ENCODE results near the gene FST.

FST gene

DNA sequence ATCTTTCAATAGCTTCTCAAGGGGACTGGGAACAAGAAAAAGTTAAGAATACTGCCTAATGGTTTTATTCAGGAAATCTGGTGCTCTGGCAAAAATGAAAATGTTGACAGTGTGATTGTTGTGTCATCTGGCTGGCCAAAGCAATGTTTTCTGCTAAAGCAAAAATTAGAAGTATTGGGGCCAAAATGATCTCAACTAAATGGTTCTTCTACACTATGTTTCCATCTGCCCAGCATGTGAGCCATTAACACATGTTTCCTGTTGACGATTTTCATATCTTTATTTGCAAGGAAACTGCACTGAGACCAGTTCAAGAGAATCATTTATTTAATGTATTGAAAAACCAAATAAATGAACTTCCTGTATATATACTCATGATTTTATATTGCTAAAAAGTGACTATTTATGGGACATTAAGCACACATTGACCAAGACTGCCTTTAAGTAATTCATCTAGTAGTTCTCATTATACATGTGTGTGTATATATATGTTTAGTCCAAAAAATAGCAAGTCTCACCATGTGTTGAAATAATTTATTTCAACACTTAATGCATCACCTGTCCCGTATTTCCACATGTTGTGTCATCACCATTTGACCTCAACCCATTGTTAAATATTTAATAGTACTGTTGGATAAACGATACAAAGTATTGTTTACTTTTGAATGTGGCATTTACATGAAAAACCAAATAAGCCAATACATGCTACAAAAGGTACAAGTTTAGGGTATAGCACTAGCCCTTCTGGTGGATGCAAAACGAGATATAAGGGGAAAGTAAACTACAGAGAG lies 7.5 kb upstream of the FST start:
- DNase-seq (ENCODE audit: low read depth in 2 of 2, low spot score in 1 of 2) = no peak

DNA sequence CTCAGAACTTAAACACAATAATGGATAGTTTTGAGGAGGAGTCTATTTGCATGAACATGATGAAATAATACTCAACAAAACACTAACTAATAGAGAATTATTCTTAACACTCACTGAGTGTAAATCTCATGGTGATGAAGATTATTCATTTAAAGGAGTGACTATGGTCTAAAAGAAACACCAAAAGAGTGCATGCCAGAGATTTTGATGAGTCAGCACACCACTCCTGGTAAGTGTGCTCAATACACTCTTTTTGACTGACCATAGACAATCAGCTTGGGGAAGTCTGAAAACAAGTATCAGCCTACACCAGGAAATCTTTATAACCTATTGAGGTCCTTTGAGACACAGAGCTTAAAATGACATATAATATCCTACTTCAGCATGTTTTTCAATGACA lies 6.8 kb upstream of the FST start:
- DNase-seq (ENCODE audit: low read depth in 2 of 2, low spot score in 1 of 2) = no peak

DNA sequence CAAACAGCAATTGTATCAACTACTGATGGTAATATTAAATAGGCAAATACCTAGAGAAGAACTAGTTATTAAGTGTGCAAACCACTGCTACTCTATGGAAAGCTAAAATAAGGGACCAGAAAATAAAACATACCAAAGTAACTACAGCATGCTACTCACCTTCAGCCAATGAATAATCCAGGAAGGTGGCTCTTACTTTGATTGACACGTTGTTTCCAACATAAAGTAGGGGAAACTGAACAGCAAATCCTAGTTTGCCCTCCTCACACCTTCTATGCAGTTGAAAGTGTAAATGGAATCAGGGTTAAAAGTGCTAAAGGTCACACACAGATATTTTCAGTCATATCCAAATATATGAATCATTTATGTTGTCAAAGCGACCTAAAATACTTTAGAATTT lies 5.1 kb upstream of the FST start:
- DNase-seq (ENCODE audit: low read depth in 2 of 2, low spot score in 1 of 2) = no peak

DNA sequence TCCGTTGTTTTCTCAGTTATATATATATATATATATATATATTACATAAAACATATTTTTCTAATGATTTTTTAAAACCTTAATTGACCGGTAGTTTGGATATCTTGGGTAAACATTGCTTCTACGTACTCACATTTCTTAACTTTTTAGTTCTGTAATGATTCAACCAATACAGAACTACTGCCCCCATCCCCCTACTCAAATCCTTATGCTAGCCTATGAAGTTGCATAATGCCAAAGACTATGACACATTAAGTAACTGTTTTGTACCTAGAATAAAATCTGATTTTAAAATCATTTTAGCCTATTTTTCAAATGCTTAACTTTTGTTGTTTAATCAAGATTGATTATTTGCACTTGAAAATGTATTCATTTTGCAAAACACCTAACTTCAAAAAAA lies 4.4 kb upstream of the FST start:
- DNase-seq (ENCODE audit: low read depth in 2 of 2, low spot score in 1 of 2) = no peak

DNA sequence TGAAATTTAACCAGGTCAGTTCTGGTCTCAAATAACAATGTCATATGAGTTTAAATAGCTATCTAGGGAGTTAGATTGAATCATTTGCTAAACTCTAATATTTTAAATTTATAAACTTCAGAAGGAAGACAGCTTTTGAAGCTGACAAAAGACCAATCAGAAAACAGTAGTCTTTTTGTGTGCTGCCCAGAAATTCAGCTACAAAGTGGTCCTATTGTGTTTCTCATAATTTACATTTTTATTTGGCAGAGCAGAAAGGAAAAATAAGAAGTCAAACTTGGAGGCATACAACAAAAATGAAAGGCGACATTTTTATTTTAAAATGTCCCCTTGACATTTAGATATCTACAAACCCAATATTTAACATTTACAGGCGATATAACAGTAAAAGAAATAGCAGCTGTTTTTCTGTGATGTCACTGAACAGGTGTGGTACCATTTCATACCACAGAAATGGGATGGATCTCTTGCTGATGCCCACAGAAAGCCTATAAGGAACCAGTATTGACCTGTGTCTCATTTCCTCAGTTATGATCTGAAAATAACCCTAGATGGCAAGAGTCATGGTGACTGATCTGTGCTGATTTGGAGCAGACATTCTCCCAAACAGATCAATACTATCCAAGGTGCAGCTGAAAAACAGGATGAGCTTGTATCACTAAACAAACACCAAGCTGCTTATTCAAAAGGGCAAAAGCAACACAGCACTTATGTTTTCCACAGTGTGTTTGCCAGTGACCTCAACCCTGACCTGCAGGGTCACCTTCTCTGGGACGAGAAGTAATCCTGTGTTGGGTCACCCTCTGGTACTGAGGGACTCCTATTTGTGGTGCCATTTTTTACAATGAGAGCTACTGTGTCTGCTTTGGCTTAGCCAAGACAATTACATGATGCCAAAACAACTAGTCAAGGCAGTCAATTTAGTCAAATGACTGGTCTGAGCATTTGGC lies 3.6 kb upstream of the FST start:
- DNase-seq (ENCODE audit: low read depth in 2 of 2, low spot score in 1 of 2) = no peak

DNA sequence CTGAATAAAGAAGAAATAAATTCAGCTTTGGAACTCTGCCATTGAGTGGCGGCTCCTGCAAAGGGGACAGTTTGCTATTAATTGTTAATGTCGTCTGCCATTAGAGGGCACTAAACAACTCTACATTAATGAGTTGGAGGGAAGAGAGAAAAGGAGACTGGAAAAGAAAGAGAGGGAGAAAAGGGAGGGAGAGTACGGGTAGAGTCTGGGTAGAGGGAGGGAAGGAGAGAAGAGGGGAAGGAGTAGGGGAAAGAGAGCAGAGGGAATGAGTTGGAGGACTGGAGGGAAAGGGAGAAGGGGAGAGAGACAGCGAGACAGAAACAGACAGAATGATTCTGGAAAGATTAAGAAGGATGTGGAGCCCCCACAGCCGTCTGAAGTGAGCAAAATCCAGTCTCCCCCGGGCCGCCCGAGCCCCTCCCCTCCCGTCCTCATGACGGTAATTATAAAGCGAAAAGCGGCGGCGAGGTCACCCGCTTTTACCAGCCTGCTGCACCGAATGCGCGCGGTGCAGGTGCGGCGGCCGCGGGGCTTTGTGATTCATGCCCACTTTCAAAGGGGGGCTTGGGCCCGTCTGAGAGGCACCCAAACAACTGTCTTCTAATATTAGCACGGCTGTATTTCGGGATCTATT lies 1.9 kb upstream of the FST start:
- DNase-seq (ENCODE audit: low read depth in 2 of 2, low spot score in 1 of 2) = no peak

DNA sequence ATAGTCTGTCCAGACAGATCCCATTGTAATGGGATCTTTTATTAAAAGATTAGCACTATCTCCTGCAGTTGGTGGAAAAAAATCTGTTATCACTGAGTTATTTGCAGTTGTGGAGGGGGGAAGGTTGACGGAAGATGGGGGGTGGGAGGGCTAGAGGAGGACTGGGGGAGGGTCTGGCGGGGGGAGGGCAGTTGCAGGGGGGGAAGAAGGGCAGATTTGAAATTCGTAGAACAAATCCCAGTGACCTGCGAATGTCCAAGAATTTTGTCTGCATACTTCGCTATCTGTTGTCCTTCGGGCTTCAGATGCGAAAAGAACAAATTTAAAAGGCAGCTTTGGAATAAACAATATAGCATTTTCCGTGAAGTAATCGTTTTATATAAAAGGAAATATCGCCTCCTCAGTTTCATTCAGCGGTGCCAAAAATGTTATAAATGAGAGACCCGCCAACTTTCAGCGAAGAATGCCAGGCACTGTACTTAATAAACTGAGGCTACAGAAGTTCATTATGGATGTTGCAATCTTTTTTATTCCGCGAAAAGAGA lies 1.3 kb upstream of the FST start:
- no peak for DNase-seq (ENCODE audit: low read depth in 2 of 2, low spot score in 1 of 2)

DNA sequence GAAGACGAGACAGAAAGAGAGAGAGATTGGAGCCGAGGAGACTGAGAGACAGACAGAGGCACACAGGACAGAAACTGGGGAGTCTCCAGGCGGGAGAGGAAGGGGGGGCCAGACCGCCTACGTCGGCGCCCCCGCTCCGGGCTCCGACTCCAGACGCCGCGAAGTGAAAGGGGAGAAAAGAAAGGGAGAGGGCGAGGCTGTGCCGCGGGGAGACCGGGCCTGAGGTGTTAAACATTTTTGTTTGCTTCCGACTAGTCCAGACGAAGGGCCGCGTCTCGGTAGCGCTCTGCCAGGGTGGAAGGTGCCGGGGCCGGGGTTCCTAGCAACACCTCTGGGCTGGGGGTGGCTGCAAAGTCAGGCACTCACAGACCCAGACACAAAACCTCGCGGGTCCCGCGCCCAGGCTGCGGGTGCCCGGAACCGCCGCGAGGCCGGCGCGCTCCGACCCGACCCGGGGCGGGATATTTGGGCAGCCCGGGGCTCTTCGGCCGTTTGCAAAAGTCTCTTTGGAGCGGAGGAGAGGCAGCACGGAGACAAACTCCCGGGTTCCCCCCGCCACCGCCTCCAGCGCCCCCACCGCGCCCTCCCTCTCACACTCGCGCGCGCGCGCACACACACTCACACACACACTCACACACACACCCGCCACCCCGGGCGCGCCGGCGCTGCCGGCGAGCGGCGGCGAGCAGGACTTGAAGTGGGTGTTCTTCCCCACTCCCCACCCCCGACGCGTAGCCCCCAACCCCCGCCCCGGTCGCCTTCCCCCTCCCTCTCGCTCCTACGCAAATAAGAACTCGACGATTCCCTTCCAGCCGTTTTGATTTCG lies 626 bp upstream of the FST start:
- no peak for DNase-seq (ENCODE audit: low read depth in 2 of 2, low spot score in 1 of 2)

DNA sequence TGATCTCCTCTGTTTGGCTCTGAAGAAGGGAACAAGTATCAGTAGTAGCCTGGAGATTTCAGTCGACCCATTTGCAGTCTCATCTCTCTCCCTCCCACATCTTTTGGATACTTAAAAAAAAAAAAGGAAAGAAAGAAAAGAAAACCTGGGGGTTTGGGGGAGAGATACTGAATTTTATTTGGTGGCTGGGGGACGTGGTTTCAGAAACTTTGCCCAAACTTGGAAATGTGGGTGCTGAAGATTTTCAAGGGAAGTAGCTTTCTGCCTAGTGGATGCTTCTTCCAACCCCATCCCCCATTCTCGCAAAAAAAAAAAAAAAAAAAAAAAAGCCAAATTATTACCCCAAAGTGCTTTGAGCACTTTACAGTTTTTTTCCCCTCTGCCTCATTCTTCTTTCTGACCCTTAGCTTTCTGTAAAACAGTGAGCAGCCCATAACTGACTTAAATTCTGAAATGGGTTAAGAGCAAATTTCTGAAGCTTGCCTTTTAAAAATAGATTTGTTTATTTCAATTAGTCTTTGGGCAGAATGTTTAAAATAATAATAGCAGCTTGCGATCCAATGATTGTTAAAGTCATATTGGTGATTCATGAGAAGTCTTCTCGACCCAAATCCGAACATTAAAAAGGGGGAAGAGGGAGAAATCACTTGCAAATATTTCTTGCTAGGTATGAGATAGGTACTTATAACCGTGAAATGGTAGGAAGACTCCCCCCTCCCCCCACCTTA lies 894 bp downstream of the FST start:
- no peak for DNase-seq (ENCODE audit: low read depth in 2 of 2, low spot score in 1 of 2)

DNA sequence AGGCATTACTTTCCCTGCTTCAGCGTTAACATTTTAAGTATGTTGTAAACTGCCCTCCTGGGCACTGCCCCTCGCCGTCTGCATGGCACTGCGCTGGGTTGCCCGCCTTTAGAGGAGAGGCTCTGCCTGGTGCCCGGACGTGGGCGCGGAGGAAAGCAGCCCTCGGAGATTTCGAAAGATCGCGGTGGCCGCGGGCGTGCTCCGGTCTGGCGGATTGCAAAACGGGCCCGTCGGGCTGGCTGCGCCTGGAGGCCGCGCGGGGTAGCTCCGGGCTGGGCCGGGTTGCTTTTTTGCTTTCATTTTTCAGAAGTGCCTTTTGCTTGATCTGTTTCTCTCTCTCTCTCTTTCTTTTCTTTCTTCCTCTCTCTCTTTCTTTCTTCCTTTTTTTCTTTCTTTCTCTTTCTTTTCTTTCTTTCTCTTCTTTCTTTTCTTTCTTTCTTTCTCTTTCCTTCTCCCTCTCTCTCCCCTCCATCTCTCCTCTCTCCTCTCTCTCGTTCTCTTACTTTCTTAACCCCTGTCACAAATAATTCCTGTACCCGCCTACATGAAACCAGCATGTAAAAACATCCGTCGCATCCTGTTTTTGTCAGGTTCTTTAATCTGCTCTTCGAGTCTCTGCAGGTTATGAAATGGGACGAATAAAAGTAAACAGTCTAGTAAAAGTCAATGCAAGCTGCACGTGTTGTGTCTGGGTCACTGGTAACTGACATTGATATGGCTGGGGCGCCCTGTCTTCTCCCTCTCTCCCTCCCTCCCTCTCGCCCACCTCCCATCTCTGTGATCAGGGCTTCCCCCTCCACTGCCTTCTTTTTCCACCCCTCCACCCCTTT lies 1.7 kb downstream of the FST start:
- no peak for DNase-seq (ENCODE audit: low read depth in 2 of 2, low spot score in 1 of 2)

DNA sequence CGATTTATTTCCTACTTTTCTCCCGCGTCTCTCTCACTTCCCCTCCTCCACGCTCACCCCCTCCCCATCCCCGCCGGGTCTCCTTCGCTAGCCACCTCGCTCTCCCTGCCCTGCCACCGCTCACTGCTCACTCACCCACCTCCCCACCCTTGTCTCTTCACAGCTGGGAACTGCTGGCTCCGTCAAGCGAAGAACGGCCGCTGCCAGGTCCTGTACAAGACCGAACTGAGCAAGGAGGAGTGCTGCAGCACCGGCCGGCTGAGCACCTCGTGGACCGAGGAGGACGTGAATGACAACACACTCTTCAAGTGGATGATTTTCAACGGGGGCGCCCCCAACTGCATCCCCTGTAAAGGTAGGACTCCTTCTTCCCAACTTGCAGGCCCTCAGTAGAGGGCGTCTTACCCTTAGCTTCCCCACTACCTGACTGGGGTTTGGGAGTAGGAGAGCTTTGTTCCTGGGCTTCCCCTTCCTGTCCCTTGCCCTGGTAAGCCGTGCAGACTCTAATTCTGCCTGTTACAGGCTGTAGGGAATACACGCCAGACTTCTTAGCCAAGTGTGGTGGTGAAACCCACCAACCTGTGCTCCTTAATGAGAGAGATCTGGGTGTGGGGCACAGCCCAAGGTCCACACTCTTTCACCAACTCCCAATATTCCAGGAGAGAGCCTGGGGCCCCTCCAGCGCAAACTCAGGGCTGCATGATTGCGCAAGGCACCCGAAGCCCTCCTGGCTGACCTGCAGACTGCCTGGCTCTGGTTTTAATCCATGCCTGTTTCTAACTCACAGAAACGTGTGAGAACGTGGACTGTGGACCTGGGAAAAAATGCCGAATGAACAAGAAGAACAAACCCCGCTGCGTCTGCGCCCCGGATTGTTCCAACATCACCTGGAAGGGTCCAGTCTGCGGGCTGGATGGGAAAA lies 2.5 kb downstream of the FST start:
- DNase-seq (ENCODE audit: low read depth in 2 of 2, low spot score in 1 of 2) = no peak

DNA sequence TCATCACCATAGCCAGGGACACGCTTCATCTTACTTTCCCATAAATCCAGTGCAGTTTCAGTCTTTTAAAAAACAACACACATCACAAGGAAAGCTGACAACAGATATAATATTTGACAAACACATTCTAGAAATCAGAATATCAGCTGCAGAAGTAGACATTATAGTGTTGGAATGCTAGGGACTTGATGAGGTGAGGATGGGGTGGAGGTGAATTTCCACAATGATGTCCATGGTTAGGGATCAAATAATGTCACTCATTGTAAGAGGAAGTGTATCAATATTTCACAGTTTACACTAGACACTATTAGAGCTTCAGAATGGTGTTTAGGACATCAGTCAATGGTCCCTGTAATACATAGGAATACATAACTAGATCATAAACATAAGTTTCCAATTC lies 7.0 kb downstream of the FST start:
- DNase-seq (ENCODE audit: low read depth in 2 of 2, low spot score in 1 of 2) = no peak

DNA sequence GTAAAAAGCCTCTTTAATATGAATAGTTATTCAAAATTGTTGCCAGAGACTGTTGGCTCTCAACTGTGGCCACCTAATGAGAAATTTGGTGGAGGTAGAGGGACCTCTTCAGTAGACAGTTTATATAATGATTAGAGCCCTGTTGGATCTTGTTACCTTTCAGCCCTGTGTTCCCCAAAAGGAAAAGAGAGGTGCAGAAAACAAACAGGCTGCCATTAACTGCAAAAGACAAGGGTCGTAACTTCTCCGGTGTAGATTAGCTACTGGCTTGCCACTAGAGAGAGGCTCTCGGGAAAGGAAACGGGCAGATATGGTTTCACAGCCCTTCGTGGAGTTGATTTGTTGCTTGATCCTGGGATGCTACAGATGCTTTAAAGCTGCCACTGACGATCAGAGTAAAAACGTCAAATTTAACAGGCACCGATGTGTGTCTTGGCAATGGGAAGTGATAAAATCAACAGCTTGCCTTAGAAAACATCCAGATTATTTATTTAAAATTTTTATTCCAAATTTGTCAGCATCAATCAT lies 7.8 kb downstream of the FST start:
- no peak for DNase-seq (ENCODE audit: low read depth in 2 of 2, low spot score in 1 of 2)

DNA sequence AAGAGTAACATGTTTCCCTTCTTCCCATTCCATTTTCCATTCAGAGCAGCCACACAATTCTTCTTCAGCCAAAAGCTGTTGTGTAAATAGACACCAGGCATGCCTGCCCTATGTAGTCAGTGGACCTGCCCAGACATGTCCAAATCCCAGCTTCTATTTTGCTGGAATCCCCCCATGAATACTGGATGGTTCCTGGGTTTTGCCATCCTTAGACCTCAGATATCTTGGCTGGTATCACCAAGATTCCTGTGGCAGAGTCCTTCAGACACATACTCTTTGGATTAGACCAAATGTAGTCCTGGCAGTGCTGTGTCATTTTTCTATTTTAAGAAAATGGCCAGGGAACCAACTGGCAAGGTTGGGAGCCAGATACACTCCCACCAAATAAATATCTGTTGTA lies 10.3 kb downstream of the FST start:
- no peak for DNase-seq (ENCODE audit: low read depth in 2 of 2, low spot score in 1 of 2)

DNA sequence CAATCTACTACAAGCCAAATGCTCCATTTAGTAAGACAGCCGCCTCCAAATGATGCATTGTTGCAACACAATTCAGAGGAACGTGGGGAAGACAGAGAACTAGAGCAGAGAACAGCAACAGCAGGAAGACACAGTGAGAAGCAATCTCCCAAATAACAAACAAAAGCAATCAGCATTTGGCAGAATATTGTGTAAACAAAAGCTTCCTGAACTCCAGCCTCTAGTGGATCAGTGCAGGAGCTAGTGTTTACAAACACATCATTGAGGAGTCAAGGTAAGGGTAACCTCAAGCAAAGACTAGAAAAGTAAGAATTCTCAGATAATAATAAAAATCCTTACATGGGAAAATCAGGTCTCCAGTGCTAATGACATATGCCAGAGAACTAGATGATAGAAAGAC lies 20.6 kb downstream of the FST start:
- no peak for DNase-seq (ENCODE audit: low read depth in 2 of 2, low spot score in 1 of 2)

DNA sequence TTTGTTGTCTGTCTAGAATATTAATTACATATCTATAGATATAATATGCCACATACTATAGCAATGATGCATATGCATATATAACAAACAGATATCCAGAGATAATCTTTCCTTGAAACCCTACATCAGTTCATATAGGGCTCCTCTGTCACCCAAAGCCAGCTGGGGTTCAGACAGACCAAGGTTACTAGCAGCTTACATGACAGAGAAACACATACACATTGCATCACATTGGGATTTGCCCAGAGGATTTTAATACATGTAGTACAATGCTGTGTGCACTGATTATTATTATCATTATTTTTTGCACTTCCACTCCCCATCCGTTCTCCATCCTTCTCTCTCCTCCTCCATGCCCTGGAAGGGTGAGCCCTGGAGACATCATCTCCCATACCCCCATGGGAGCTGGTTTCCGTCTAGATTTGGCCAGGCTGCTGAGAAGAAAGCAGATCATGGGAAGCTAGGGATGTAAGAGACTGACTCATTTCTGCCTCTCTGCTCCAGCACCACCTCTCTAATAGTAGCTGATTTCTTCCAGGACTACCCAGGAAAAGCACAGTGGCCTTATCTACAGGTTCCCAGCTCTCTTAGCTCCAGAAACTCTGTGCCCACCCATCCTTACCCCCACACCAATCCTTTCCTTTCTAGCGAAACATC lies 23.3 kb downstream of the FST start:
- DNase-seq (ENCODE audit: low read depth in 2 of 2, low spot score in 1 of 2) = no peak

DNA sequence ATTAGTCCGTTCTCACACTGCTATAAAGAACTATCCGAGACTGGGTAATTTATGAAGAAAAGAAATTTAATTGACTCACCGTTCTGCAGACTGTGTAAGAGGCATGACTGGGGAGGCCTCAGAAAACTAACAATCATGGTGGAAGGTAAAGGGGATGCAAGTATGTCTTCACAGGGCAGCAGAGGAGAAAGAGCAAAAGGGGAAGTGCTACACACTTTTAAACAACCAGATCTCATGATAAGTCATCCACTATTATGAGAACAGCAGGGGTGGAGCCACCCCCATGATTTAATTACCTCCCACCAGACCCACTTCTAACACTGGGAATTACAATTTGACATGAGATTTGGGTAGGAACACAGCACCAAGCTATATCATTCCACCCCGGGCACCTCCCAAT lies 26.6 kb downstream of the FST start:
- no peak for DNase-seq (ENCODE audit: low read depth in 2 of 2, low spot score in 1 of 2)

Data from stimulated activated CD8-positive, alpha-beta memory T cell treated with anti-CD3 and anti-CD28 coated beads, Interleukin-4, amount 100 ng/mL, for 1 hour (primary cell).